ENCODE measurements around the gene ZFYVE28. TPM values are rescaled to one million over a fixed set of nuclear protein-coding genes. Genes with fewer than 3 reads are reported as not detected.

The ZFYVE28 gene
- total RNA-seq, 1 donor, result 2.7 TPM

DNA sequence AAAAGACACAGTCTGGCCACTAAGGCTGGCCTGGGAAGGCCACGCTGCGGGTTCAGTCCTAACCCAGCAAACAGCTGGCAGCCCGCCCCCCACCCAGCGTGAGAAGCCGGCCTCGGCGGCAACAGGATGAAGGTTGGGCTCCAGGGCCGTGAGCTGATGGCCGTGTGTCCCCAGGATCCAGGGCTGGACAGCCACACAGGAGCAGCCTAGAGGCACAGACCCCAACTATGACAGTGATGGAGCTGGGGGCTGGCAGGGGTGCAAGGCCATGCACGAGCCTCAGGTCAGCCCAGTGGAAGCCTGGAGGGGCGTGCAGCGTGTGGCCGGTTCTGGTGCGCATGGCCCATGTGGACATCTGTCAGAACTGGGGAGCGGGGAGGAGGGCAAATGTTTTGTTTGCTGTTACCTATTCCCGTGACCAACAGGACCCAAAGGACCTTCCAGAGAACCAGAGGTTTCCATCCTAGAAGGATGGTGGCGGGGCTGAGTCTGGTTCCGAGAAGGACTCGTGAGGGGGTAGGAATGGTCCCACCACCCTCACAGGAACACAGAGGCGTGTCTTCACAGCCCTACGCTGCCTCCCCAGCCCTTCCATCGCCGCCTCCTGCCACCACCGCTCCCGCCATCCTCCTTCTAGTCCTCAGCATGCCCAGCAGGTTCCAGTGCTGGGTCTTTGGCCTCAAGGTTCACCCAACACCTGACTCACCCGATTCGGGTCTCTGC is 46.5 kb downstream of the ZFYVE28 start:
- DNase-seq (ENCODE audit: low read depth in 2 of 3, low spot score in 2 of 3), result no peak

GRCh38 chr4:2370597-2371320 is 47.7 kb downstream of the ZFYVE28 start:
- no peak for DNase-seq (ENCODE audit: low read depth in 2 of 3, low spot score in 2 of 3)

DNA sequence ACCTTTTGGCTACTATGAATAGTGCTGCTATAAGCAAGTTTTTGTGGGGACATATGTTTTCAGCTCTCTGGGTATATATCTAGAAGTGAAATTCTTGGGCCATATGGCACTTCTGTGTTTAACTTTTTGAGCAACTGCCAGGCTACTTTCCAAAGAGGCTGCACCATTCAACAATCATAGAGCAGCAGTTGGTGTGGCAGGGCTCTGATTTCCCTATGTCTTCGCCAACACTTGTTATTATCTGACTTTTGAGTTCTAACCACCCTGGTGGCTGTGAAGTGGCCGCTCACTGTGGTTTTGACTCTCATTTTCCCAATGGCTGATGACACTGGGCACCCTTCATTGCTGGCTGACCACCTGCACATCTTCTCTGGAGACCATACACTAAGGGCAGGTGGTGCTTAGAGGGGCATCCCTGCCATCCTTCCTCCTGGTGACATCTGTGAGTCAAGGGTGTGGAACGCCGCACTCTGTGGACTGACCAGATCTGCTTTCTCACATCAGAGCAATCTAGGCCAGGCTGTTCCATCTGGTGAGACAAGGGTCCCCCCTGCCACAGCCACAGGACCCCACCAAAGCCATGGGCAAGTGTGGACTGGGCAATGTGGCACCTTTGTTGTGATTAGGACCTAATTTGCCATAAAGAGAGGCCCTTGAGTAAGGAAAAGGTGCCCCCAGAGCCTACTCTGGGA is 49.6 kb downstream of the ZFYVE28 start:
- DNase-seq (ENCODE audit: low read depth in 2 of 3, low spot score in 2 of 3), result no peak

DNA sequence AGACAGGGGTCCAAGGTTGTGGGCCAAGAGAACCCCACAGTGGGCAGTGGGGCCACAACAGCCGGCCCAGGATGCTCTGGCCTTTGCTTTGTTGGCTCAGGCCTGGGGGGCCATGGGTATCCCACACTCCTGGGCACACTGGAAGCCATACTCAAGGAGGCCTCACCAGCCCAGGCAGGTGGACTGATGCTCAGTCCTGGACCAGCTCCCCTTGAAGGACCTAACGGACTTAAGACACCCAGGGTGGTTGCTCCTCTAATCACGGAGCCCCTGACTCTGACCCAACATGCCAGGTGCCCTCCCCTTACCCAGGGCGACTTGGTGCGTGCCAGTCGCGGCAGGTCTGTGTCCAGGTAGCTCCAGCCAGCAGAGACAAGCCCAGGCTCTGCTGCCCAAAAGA is 50.8 kb downstream of the ZFYVE28 start:
- DNase-seq (ENCODE audit: low read depth in 2 of 3, low spot score in 2 of 3), result no peak

DNA sequence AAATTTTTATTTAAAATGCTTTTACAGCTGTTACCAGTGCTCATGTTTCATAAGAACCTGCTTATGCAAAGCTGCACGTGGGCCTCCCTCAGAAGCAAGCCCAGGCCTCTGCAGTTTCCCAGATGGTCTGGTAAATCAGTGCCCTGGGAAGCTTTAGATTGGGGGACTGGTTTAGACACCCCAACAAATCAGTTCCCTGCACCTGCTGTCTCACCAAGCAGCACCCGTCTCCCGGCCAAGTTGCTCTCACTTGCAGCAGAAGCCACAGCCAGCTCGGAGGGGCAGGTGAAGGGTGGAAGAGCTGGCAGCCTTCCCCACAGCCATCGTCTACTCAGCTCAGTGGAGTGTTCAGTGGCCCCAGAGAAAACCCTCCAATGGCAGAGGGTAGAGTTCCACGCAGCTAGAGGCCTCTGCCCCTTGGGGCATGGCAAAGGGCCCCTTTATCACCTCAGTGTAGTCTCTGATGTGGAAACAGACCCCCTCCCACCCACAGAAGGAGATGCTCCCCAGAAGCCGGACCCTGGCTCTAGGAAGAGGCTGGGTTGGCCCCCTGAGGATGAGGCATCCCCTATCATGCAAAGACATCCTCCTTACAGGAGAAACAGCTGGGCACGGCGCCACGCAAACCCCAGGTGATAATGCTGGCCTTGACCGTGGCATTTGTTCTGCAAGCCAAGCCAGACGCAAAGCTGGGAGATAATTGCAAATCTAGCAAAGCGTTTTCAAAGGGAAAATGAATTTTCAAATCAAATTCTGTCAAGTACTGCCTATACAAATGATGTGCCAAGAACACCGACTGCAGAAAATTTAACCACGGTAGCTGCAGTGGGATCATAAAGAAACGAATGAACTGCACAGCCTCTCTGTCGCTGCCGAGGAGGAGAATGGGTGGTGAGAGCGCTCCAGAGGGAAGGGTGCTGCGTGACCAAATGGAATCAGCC is 51.9 kb downstream of the ZFYVE28 start:
- DNase-seq (ENCODE audit: low read depth in 2 of 3, low spot score in 2 of 3), result no peak

DNA sequence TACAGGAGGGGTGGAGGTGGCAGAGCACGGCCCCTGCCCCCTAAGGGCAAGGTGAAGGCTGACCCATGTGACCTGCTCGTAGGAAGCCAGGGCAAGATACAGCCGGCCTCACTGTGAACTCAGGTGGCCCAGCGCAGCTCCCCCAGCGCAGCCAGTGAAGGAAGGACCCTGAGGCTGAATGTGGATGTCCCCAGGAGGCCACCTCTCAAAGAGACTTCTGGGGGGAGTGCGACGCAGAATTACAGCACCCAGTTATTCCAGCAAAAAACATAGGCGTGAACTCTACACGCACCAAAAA is 52.6 kb downstream of the ZFYVE28 start:
- DNase-seq (ENCODE audit: low read depth in 2 of 3, low spot score in 2 of 3), result no peak

DNA sequence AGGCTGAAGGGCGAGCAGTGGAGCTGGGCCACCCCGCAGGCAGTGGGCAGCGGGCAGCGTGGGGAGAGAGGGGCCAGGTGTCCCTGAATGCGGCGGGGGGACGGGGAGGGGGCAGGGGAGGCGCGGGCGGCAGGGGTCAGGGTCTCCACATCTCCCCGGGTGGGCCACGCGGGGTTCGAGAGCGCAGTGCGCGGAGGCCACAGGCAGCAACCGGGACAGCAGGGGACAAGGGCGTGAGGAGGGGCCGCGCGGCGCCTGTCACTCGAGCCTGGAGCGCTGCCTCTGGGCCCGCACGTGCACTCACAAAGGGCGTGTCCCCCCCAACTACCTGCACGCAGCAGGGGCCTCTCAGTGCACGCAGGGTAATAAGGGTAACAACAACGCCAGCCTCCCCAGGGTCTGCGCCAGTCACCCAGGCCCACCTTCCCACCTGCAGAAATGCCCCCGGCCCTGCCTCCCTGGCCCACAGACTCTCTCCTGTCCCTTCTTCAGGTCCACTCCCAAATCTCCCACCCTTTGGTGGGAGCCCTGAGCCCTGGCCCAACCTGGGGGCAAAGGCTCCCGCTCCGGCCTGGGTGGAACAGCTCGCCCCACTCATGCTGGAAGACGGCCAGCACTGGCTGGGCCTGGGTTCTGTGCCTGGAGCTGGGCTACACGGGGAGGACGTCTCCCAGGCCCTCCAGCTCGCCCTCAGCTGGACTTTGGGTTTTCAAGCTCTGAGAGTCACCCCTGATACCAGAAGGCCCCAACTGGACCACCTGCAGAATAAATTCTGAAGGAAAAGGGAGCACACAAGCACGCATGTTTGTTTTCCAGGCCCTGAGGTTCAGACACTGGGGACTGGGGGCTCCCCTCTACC is 53.2 kb downstream of the ZFYVE28 start:
- no peak for DNase-seq (ENCODE audit: low read depth in 2 of 3, low spot score in 2 of 3)

DNA sequence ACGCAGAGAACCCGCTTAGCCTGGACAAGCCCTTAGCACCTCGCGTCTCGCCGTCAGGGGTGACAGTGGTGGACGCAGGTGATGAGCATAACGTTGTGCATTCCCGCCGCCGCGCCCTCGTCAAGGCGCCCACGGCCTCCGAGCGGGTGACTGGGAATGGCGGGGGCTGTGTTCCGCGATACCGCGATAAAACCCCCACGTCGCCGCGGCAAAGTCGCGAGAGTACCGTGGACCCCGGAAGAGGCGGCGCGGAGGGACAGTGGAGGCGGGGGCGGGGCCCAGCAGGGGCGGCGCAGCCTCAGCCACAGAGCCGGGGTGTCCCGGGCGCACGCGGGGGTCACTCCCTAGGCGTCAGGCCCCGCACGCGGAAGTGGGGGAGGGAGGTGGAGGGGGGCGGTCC is 53.8 kb downstream of the ZFYVE28 start:
- DNase-seq (ENCODE audit: low read depth in 2 of 3, low spot score in 2 of 3), result peak in 2 of 3 donors; percentile 28 to 32

DNA sequence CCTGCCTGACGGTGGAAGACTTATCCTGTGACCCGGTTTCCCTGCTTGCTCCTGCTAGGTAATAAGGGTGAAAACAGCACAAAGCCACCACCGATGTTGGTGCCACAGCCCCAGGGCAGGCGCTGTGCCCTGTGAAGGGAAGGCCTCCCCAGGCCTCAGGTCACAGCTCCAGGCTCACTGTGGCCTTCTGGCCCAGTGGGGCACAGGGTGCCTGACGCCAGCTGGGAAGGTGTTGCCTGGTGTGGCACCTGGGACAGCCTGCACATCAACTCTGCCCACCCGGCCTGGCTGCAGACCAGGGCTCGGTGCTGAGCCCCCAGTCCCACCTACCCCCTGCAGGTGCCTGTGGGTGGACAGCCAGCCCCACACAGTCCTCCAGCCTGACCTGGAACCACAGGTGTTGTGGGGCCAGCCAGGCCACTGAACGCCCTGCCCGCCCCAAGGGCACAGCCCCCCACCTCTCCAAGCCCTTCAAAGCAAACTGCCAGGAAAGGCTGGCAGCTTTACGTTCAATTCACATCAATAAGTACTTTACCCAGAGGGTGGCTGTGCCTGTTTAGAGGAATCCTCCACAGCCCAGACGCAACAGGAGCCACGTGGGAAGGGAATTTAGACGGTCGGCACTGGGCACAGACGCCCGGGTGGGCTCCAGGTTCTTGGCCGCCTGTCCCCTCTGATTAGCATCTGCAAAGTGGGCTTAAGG is 54.3 kb downstream of the ZFYVE28 start:
- DNase-seq (ENCODE audit: low read depth in 2 of 3, low spot score in 2 of 3), result no peak

DNA sequence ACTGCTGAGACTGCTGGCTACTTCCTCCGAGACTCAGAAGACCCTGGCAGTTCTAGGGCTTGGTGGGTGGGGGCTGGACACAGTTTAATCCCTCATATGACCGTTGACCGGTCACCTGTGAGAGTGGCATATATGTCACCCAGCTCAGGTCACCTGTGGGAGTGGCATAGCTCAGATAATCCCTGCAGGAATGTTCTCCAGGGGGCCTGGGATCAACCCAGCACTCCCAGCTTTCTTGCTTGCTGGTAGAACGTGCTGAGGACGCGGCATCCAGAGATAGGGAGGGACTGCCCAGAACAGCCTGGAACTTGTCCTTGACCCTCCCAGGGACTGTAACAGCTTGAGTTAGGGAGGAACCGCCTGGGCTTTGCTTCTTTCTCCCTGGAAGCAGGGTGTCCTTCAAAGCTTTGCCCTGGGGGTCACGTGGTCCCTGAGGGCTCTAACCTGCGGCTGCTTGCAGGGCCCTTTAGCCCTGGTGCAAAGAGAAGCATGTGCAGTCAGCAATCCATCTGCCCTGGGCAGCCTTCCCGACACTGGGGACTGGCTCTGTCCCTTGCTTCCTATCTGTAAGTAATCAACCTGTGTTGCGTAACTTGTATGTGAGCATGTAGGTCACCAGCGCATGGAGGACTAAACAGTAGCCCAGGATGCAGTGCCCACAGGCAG is 55.3 kb downstream of the ZFYVE28 start:
- DNase-seq (ENCODE audit: low read depth in 2 of 3, low spot score in 2 of 3), result no peak

- DNase-seq (ENCODE audit: low read depth in 2 of 3, low spot score in 2 of 3), result no peak
Observed at GRCh38 chr4:2362266-2363055, 56.0 kb downstream of the ZFYVE28 start.

DNA sequence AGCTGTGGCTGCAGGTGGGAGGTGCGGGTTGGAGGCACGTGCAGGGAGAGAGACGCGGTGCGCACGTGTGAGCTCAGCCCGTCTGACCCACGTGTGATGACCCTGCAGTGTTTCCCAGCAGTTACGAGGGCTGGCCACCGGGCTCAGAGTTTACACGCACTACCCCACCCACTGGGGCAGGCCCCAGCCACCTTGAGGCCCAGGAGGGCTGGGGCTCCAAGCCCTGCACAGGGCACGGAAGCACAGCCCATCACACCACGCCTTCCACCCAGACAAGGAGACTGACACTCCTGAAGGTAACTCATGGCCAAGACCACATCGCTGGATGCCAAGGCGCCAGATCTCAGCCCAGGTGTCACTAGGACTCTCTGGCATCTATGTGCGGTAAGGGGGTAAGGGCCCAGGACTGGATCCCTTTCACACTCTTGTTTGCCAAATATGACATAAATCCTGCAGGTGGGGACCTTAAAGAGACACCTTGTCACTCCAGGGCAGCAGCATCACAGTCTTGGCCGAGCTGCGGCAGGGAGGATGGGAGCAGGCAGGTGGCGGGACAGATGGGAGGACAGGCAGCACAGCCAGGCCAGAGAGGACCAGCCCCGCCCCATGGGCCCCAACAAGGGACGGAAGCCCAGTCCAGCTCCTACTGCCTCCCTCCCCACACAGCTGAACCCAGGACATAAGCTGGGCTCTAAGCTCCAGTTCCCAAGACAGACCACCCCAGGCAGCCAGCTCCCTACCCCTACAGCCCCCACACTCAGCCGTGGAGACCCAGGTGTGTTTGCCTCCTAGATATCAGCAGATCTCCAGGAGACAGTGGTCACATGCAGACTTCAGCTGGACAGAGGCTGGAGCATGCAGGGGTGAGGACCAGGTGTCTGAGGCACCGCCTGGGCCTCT is 56.8 kb downstream of the ZFYVE28 start:
- no peak for DNase-seq (ENCODE audit: low read depth in 2 of 3, low spot score in 2 of 3)

DNA sequence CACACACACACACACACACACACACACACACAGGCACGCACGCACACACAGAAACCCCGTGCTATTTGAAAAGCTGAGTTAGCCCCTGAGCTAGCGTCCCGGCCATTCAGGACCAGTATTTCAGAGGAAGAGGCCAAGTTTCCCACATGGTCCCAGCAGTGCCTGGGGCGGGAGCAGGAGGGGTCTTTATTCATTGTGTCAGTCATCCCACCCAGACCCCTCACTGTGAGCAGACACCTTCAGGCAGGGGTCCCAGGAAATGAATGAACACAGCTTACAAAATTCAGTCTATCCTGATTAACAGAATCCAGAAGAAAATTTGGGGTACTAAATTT is 58.1 kb downstream of the ZFYVE28 start:
- DNase-seq (ENCODE audit: low read depth in 2 of 3, low spot score in 2 of 3), result no peak

- DNase-seq (ENCODE audit: low read depth in 2 of 3, low spot score in 2 of 3), result no peak
Observed at GRCh38 chr4:2359591-2360395, 58.7 kb downstream of the ZFYVE28 start.

DNA sequence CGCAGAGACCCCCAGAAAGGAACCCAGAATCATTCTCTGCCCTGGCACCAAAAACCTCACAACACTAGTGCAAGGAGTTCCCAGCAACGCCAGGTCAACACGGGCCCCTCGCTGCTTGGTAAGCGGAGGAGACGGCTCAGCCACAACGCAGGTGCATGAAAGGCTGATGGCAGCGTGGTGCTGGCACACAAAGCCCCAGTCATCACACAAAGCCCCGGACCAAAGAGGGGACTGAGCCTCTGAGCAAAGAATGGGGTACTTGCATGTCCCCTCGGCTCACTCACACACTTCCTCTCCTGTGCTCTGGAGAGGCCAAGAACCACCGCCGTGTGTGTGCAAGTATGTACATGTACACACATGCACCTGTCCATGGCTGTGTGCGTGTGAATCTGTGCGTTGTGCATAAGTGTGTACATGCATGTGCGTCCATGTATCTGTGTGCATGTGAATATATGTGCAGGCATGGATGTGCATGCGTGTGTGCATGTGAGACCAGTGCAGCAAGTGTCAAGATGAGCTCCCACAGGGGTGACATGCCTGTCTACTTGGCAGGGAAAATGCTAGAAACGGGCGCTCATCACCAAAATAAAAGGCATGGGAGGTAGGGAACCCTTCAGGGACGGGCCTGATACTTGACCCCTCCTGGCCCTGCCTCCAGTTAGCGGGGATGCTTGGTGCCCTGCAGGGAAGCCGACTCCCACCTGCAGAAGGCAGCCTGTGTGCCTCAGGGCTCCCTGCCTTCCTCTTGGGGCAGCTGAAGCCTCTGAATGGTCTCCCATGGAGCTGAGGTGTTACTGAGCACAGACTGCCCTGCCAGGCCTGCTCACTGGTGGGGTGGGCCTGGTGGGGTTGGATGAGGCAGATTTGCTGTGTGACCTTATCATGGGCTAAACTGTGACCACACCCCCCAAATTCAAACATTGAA is 60.4 kb downstream of the ZFYVE28 start:
- DNase-seq (ENCODE audit: low read depth in 2 of 3, low spot score in 2 of 3), result no peak

Data from hematopoietic multipotent progenitor cell (in vitro differentiated cells).